ENCODE measurements around the gene COPZ2.

DNA sequence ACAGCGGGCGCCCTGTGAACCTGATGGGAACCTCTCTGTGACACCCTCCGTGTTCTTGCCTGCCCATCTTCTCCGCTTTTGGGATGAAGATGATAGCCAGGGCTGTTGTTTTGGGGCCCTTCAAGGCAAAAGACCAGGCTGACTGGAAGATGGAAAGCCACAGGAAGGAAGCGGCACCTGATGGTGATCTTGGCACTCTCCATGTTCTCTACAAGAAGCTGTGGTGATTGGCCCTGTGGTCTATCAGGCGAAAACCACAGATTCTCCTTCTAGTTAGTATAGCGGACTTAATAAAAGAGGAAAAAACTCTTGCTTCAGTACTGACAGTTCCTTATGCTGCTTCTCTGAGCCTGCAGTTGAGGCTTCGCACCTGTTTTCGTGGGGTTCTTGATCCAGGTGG, 56.1 kb downstream of the COPZ2 start:
- TF ChIP-seq, protein P1, sequence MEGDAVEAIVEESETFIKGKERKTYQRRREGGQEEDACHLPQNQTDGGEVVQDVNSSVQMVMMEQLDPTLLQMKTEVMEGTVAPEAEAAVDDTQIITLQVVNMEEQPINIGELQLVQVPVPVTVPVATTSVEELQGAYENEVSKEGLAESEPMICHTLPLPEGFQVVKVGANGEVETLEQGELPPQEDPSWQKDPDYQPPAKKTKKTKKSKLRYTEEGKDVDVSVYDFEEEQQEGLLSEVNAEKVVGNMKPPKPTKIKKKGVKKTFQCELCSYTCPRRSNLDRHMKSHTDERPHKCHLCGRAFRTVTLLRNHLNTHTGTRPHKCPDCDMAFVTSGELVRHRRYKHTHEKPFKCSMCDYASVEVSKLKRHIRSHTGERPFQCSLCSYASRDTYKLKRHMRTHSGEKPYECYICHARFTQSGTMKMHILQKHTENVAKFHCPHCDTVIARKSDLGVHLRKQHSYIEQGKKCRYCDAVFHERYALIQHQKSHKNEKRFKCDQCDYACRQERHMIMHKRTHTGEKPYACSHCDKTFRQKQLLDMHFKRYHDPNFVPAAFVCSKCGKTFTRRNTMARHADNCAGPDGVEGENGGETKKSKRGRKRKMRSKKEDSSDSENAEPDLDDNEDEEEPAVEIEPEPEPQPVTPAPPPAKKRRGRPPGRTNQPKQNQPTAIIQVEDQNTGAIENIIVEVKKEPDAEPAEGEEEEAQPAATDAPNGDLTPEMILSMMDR (conservative IDR thresholded peaks at IDR 0.05 in 1 of 2, IDR thresholded peaks at IDR 0.05 in 1 of 2; ENCODE audit: extremely low read depth in 1 of 2, insufficient read depth in 1 of 2, low read depth in 1 of 2, low read length in 2 of 2) = no peak
- TF ChIP-seq EZH2 (IDR thresholded peaks at IDR 0.05; ENCODE audit: borderline replicate concordance, low read length) = no peak
